ENCODE measurements around the gene ERGIC2.

The ERGIC2 gene

GRCh38 chr12:29416748-29417147, 35.8 kb upstream of the ERGIC2 start:
- TF ChIP-seq ARNTL (CRISPR knock-in tag; IDR thresholded peaks at IDR 0.05; ENCODE audit: borderline replicate concordance, low read depth) (no peak), ESRRG (CRISPR knock-in tag; IDR thresholded peaks at IDR 0.05) (no peak)
- ATAC-seq = no peak

GRCh38 chr12:29415111-29415510, 34.1 kb upstream of the ERGIC2 start:
- no peak for TF ChIP-seq TOX (CRISPR knock-in tag; IDR thresholded peaks at IDR 0.05; ENCODE audit: borderline replicate concordance)
- TF ChIP-seq CREB5 (CRISPR knock-in tag; IDR thresholded peaks at IDR 0.05; ENCODE audit: low read depth) = no peak
- TF ChIP-seq ARNTL (CRISPR knock-in tag; IDR thresholded peaks at IDR 0.05; ENCODE audit: borderline replicate concordance, low read depth) = no peak
- no peak for TF ChIP-seq BACH2 (CRISPR knock-in tag; IDR thresholded peaks at IDR 0.05; ENCODE audit: borderline replicate concordance)
- no peak for TF ChIP-seq ZNF565 (CRISPR knock-in tag; conservative IDR thresholded peaks at IDR 0.05; ENCODE audit: low read depth)
- no peak for TF ChIP-seq PPARA (CRISPR knock-in tag; IDR thresholded peaks at IDR 0.05; ENCODE audit: borderline replicate concordance)
- TF ChIP-seq ZNF70 (CRISPR knock-in tag; IDR thresholded peaks at IDR 0.05) = no peak
- TF ChIP-seq CSDC2 (CRISPR knock-in tag; IDR thresholded peaks at IDR 0.05) = no peak
- no peak for TF ChIP-seq ISL1 (CRISPR knock-in tag; IDR thresholded peaks at IDR 0.05)
- no peak for TF ChIP-seq POU6F1 (CRISPR knock-in tag; IDR thresholded peaks at IDR 0.05; ENCODE audit: borderline replicate concordance, low read depth)
- no peak for TF ChIP-seq TCF4 (CRISPR knock-in tag; IDR thresholded peaks at IDR 0.05; ENCODE audit: borderline replicate concordance)
- no peak for ATAC-seq

GRCh38 chr12:29414368-29414767, 33.4 kb upstream of the ERGIC2 start:
- TF ChIP-seq BACH2 (CRISPR knock-in tag; IDR thresholded peaks at IDR 0.05; ENCODE audit: borderline replicate concordance) (no peak), OSR1 (CRISPR knock-in tag; IDR thresholded peaks at IDR 0.05) (no peak), PPARA (CRISPR knock-in tag; IDR thresholded peaks at IDR 0.05; ENCODE audit: borderline replicate concordance) (no peak), ZC3H10 (CRISPR knock-in tag; IDR thresholded peaks at IDR 0.05) (no peak), ZNF70 (CRISPR knock-in tag; IDR thresholded peaks at IDR 0.05) (no peak), SNAI2 (CRISPR knock-in tag; IDR thresholded peaks at IDR 0.05) (no peak), ZNF565 (CRISPR knock-in tag; conservative IDR thresholded peaks at IDR 0.05; ENCODE audit: low read depth) (no peak), ZFP3 (CRISPR knock-in tag; IDR thresholded peaks at IDR 0.05) (no peak), POU6F1 (CRISPR knock-in tag; IDR thresholded peaks at IDR 0.05; ENCODE audit: borderline replicate concordance, low read depth) (no peak), TOX (CRISPR knock-in tag; IDR thresholded peaks at IDR 0.05; ENCODE audit: borderline replicate concordance) (no peak), GLIS3 (CRISPR knock-in tag; IDR thresholded peaks at IDR 0.05) (no peak)
- TF ChIP-seq, protein P1, sequence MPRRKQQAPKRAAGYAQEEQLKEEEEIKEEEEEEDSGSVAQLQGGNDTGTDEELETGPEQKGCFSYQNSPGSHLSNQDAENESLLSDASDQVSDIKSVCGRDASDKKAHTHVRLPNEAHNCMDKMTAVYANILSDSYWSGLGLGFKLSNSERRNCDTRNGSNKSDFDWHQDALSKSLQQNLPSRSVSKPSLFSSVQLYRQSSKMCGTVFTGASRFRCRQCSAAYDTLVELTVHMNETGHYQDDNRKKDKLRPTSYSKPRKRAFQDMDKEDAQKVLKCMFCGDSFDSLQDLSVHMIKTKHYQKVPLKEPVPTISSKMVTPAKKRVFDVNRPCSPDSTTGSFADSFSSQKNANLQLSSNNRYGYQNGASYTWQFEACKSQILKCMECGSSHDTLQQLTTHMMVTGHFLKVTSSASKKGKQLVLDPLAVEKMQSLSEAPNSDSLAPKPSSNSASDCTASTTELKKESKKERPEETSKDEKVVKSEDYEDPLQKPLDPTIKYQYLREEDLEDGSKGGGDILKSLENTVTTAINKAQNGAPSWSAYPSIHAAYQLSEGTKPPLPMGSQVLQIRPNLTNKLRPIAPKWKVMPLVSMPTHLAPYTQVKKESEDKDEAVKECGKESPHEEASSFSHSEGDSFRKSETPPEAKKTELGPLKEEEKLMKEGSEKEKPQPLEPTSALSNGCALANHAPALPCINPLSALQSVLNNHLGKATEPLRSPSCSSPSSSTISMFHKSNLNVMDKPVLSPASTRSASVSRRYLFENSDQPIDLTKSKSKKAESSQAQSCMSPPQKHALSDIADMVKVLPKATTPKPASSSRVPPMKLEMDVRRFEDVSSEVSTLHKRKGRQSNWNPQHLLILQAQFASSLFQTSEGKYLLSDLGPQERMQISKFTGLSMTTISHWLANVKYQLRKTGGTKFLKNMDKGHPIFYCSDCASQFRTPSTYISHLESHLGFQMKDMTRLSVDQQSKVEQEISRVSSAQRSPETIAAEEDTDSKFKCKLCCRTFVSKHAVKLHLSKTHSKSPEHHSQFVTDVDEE (CRISPR knock-in tag; IDR thresholded peaks at IDR 0.05) = no peak
- no peak for ATAC-seq

GRCh38 chr12:29405561-29405960, 24.6 kb upstream of the ERGIC2 start:
- no peak for ATAC-seq
- TF ChIP-seq ZC3H10 (CRISPR knock-in tag; IDR thresholded peaks at IDR 0.05) (no peak), ARNTL (CRISPR knock-in tag; IDR thresholded peaks at IDR 0.05; ENCODE audit: borderline replicate concordance, low read depth) (no peak), CREB5 (CRISPR knock-in tag; IDR thresholded peaks at IDR 0.05; ENCODE audit: low read depth) (no peak), SNAI2 (CRISPR knock-in tag; IDR thresholded peaks at IDR 0.05) (no peak), TOX (CRISPR knock-in tag; IDR thresholded peaks at IDR 0.05; ENCODE audit: borderline replicate concordance) (no peak), RARB (CRISPR knock-in tag; IDR thresholded peaks at IDR 0.05) (no peak), CSDC2 (CRISPR knock-in tag; IDR thresholded peaks at IDR 0.05) (no peak)
- TF ChIP-seq, protein P1 (CRISPR knock-in tag; IDR thresholded peaks at IDR 0.05) = no peak
